GM21619 (cell line): ENCODE data around the gene RAB11FIP4.

Experiments used
- ATAC-seq: cut with Tn5 transposase; IDR thresholded peaks from one replicate; pipeline ENCODE4 v1.9.1; 2021; ENCODE audit not compliant: unreplicated experiment

Gene RAB11FIP4

GRCh38 chr17:31561469-31562375 is 170.2 kb downstream of the RAB11FIP4 start:
- no peak for ATAC-seq

GRCh38 chr17:31562376-31562840 is 170.9 kb downstream of the RAB11FIP4 start:
- ATAC-seq: no peak

- no peak for ATAC-seq
These were observed 172.8 kb downstream of the RAB11FIP4 start for GRCh38 chr17:31564291-31564690.

- ATAC-seq: no peak
These were observed 173.4 kb downstream of the RAB11FIP4 start for GRCh38 chr17:31564883-31565301.

- ATAC-seq: no peak
These were observed 174.2 kb downstream of the RAB11FIP4 start for GRCh38 chr17:31565652-31566051.

- no peak for ATAC-seq
These were observed 174.9 kb downstream of the RAB11FIP4 start for GRCh38 chr17:31566247-31566991.

- no peak for ATAC-seq
These were observed 175.5 kb downstream of the RAB11FIP4 start for GRCh38 chr17:31566992-31567373.

GRCh38 chr17:31568121-31568520 is 176.6 kb downstream of the RAB11FIP4 start:
- ATAC-seq: no peak

GRCh38 chr17:31568539-31568938 is 177.1 kb downstream of the RAB11FIP4 start:
- ATAC-seq: no peak

- no peak for ATAC-seq
These were observed 178.8 kb downstream of the RAB11FIP4 start for GRCh38 chr17:31570231-31570630.

GRCh38 chr17:31570951-31571892 is 179.7 kb downstream of the RAB11FIP4 start:
- no peak for ATAC-seq

- ATAC-seq: no peak
These were observed 180.9 kb downstream of the RAB11FIP4 start for GRCh38 chr17:31572341-31572740.

- no peak for ATAC-seq
These were observed 181.6 kb downstream of the RAB11FIP4 start for GRCh38 chr17:31573047-31573446.

- ATAC-seq: no peak
These were observed 182.4 kb downstream of the RAB11FIP4 start for GRCh38 chr17:31573861-31574260.

- ATAC-seq: no peak
These were observed 183.0 kb downstream of the RAB11FIP4 start for GRCh38 chr17:31574458-31574857.

- no peak for ATAC-seq
These were observed 183.6 kb downstream of the RAB11FIP4 start for GRCh38 chr17:31575043-31575442.

GRCh38 chr17:31579265-31579664 is 187.8 kb downstream of the RAB11FIP4 start:
- ATAC-seq: no peak

GRCh38 chr17:31580316-31580705 is 188.8 kb downstream of the RAB11FIP4 start:
- no peak for ATAC-seq

- no peak for ATAC-seq
These were observed 189.4 kb downstream of the RAB11FIP4 start for GRCh38 chr17:31580706-31581490.

- ATAC-seq: no peak
These were observed 190.0 kb downstream of the RAB11FIP4 start for GRCh38 chr17:31581491-31581890.
